HG03575 (cell line): ENCODE results near the gene CORO2A.
"Not testable (repeated sequence)": the region's sequence is repeated elsewhere in the genome, so short reads cannot be mapped to it uniquely, and the experiment has no call there.

Experiments
- ATAC-seq: cut with Tn5 transposase; IDR thresholded peaks from one replicate; pipeline ENCODE4 v1.9.1; 2021; ENCODE audit not compliant: unreplicated experiment, insufficient number of reproducible peaks, low FRiP score; ENCODE audit errors: extremely low read depth

Gene CORO2A

GRCh38 chr9:98100456-98100855, 92.0 kb downstream of the CORO2A start:
- no peak for ATAC-seq

- ATAC-seq, result no peak
These were observed 92.5 kb downstream of the CORO2A start for GRCh38 chr9:98099898-98100297.

GRCh38 chr9:98099346-98099745, 93.1 kb downstream of the CORO2A start:
- no peak for ATAC-seq

GRCh38 chr9:98097836-98098235, 94.6 kb downstream of the CORO2A start:
- no peak for ATAC-seq

GRCh38 chr9:98096091-98096490, 96.3 kb downstream of the CORO2A start:
- ATAC-seq, result no peak

- ATAC-seq, result no peak
These were observed 97.0 kb downstream of the CORO2A start for GRCh38 chr9:98095401-98095800.

- ATAC-seq, result no peak
These were observed 97.6 kb downstream of the CORO2A start for GRCh38 chr9:98094851-98095250.

GRCh38 chr9:98094316-98094715, 98.1 kb downstream of the CORO2A start:
- no peak for ATAC-seq

- ATAC-seq, result no peak
These were observed 99.9 kb downstream of the CORO2A start for GRCh38 chr9:98092613-98092931.

- no peak for ATAC-seq
These were observed 100.5 kb downstream of the CORO2A start for GRCh38 chr9:98091735-98092612.

- not testable (repeated sequence) for ATAC-seq
These were observed 101.8 kb downstream of the CORO2A start for GRCh38 chr9:98090674-98091073.

GRCh38 chr9:98087420-98088354, 104.8 kb downstream of the CORO2A start:
- no peak for ATAC-seq

GRCh38 chr9:98086461-98086860, 106.0 kb downstream of the CORO2A start:
- no peak for ATAC-seq

GRCh38 chr9:98085944-98086343, 106.5 kb downstream of the CORO2A start:
- no peak for ATAC-seq

- ATAC-seq, result no peak
These were observed 107.4 kb downstream of the CORO2A start for GRCh38 chr9:98085058-98085457.

GRCh38 chr9:98084396-98084795, 108.0 kb downstream of the CORO2A start:
- ATAC-seq, result no peak

- ATAC-seq, result no peak
These were observed 108.8 kb downstream of the CORO2A start for GRCh38 chr9:98083566-98084183.

- no peak for ATAC-seq
These were observed 109.4 kb downstream of the CORO2A start for GRCh38 chr9:98083061-98083501.

- ATAC-seq, result no peak
These were observed 110.8 kb downstream of the CORO2A start for GRCh38 chr9:98081477-98082219.
